NCI-H2227 (cell line): ENCODE data around the gene PPP1R1C.
A peak's percentile ranks its signal among the peaks of the same experiment; 100 is the strongest.

Experiments used
- DNase-seq: peaks from one replicate; lab custom pipeline; 2025; ENCODE audit not compliant: unreplicated experiment; lab: John Stamatoyannopoulos, UW

The PPP1R1C gene

GRCh38 chr2:182062329-182062972 is 76.8 kb downstream of the PPP1R1C start:
- no peak for DNase-seq

GRCh38 chr2:182064019-182064778 is 78.5 kb downstream of the PPP1R1C start:
- DNase-seq = peak; percentile 35

GRCh38 chr2:182066400-182067087 is 80.9 kb downstream of the PPP1R1C start:
- DNase-seq = peak; percentile 26

- no peak for DNase-seq
These were observed 81.7 kb downstream of the PPP1R1C start for GRCh38 chr2:182067393-182067792.

- no peak for DNase-seq
These were observed 83.2 kb downstream of the PPP1R1C start for GRCh38 chr2:182068811-182069210.

- no peak for DNase-seq
These were observed 83.8 kb downstream of the PPP1R1C start for GRCh38 chr2:182069416-182069815.

- DNase-seq = no peak
These were observed 84.3 kb downstream of the PPP1R1C start for GRCh38 chr2:182069908-182070307.

GRCh38 chr2:182070736-182071135 is 85.1 kb downstream of the PPP1R1C start:
- DNase-seq = no peak

GRCh38 chr2:182072861-182073260 is 87.2 kb downstream of the PPP1R1C start:
- no peak for DNase-seq

GRCh38 chr2:182073613-182074012 is 88.0 kb downstream of the PPP1R1C start:
- no peak for DNase-seq

- no peak for DNase-seq
These were observed 91.4 kb downstream of the PPP1R1C start for GRCh38 chr2:182077023-182077422.

- DNase-seq = peak; percentile 80
These were observed 91.9 kb downstream of the PPP1R1C start for GRCh38 chr2:182077448-182078142.

- no peak for DNase-seq
These were observed 93.4 kb downstream of the PPP1R1C start for GRCh38 chr2:182078988-182079602.

GRCh38 chr2:182080493-182080892 is 94.8 kb downstream of the PPP1R1C start:
- DNase-seq = no peak

GRCh38 chr2:182081602-182082260 is 96.1 kb downstream of the PPP1R1C start:
- DNase-seq = no peak

- DNase-seq = no peak
These were observed 103.1 kb downstream of the PPP1R1C start for GRCh38 chr2:182088681-182089320.

- DNase-seq = no peak
These were observed 104.8 kb downstream of the PPP1R1C start for GRCh38 chr2:182090486-182090885.

GRCh38 chr2:182097571-182098164 is 112.0 kb downstream of the PPP1R1C start:
- DNase-seq = no peak

- DNase-seq = no peak
These were observed 113.0 kb downstream of the PPP1R1C start for GRCh38 chr2:182098648-182099047.

- DNase-seq = no peak
These were observed 115.6 kb downstream of the PPP1R1C start for GRCh38 chr2:182101263-182101662.
